ENCODE data around the gene PFN3. TPM values are rescaled to one million over a fixed set of nuclear protein-coding genes. Genes with fewer than 3 reads are reported as not detected.

Gene PFN3
- total and polyA plus RNA-seq, 2 of the 4 experiments (the other 2 are of a cell fraction): not detected

- CTCF ChIA-PET: no interaction called here
- no peak overlapping the region for H2AFZ ChIP-seq (replicated peaks; ENCODE audit: low read length, poor library complexity)
- H3K4ac ChIP-seq (ENCODE audit: low read depth, low read length): no peak overlapping the region
- no peak overlapping the region for H2AK9ac ChIP-seq (replicated peaks; ENCODE audit: low read depth, low read length, poor library complexity)
- no peak overlapping the region for H3K14ac ChIP-seq (replicated peaks; ENCODE audit: low read depth, low read length)
- H2BK20ac ChIP-seq (ENCODE audit: low read depth, low read length): no peak overlapping the region
- no peak overlapping the region for H3K18ac ChIP-seq (ENCODE audit: low read depth, low read length)
- H4K8ac ChIP-seq (ENCODE audit: low read depth in 2 of 2, low read length in 2 of 2): no peak overlapping the region
- no peak overlapping the region for H3K23ac ChIP-seq (ENCODE audit: low read depth, low read length)
- H4K91ac ChIP-seq (ENCODE audit: insufficient read depth, low read depth, low read length): no peak overlapping the region
- H3K27ac ChIP-seq (ENCODE audit: insufficient read depth, low read length): no peak overlapping the region
- H3K79me1 ChIP-seq (ENCODE audit: low read depth in 1 of 2, low read length in 2 of 2): no peaks in the 10 kb centered on the region
- H3K36me3 ChIP-seq (ENCODE audit: control insufficient read depth, insufficient read depth, low read length): no peaks in the 10 kb centered on the region
- no peak overlapping the region for H2BK5ac ChIP-seq (ENCODE audit: low read depth, low read length, poor library complexity, severe bottlenecking)
- H3K9me3 ChIP-seq (ENCODE audit: control insufficient read depth, insufficient read depth, low read length): no peaks in the 10 kb centered on the region
- H2BK120ac ChIP-seq (ENCODE audit: low read depth, low read length): no peak overlapping the region
- dilution Hi-C loops (cut with HindIII; ENCODE audit: low sequenced_read_pairs, unreplicated experiment): no loop called here
- no peak overlapping the region for H3K9ac ChIP-seq (ENCODE audit: low read depth, low read length)
- no peaks in the 10 kb centered on the region; the same call in none of the 2 replicates for H4K20me1 ChIP-seq (ENCODE audit: insufficient read depth, low read length)
- 40% methylated on average over 1 of the region's 5 CpGs; no CpG with 5 or more reads in 1 of the 2 experiments for WGBS, 2 experiments (ENCODE audit: extremely low coverage in 2 of 2, insufficient read length in 1 of 2)
- BruUV-seq (replicated peaks): no TSS peak
- H4K5ac ChIP-seq (ENCODE audit: low read depth, low read length): no peak overlapping the region
- H3K27me3 ChIP-seq (ENCODE audit: control insufficient read depth, insufficient read depth, low read length): peaks cover 5% of the 10 kb centered on the region; the same call in 1 of the 2 replicates
- POLR2A ChIA-PET (ENCODE audit: unreplicated experiment): no interaction called here
- no peak for DNase-seq
- H3K4me2 ChIP-seq (ENCODE audit: low read depth, low read length): no peak overlapping the region
- no peak overlapping the region for H3K56ac ChIP-seq (ENCODE audit: extremely low read depth, insufficient read depth, low read length)
- no peak for ATAC-seq (ENCODE audit: low read depth)
- TF ChIP-seq FOS (IDR thresholded peaks at IDR 0.05; ENCODE audit: low read depth, low read length) (no peak), BHLHE40 (IDR thresholded peaks at IDR 0.05; ENCODE audit: low read depth, low read length) (no peak), MAZ (IDR thresholded peaks at IDR 0.05; ENCODE audit: borderline replicate concordance, low read depth, low read length) (no peak), MXI1 (IDR thresholded peaks at IDR 0.05; ENCODE audit: borderline replicate concordance, low read depth, low read length) (no peak), USF2 (IDR thresholded peaks at IDR 0.05; ENCODE audit: low read depth, low read length) (no peak), RAD21 (IDR thresholded peaks at IDR 0.05; ENCODE audit: low read length) (no peak), CHD1 (IDR thresholded peaks at IDR 0.05; ENCODE audit: low read depth, low read length) (no peak), RCOR1 (IDR thresholded peaks at IDR 0.05; ENCODE audit: insufficient replicate concordance, low read length) (no peak), NFE2L2 (IDR thresholded peaks at IDR 0.05; ENCODE audit: low read depth, low read length) (no peak), RFX5 (IDR thresholded peaks at IDR 0.05; ENCODE audit: low read depth, low read length) (no peak), CEBPB (IDR thresholded peaks at IDR 0.05; ENCODE audit: low read depth, low read length) (no peak), ELK1 (IDR thresholded peaks at IDR 0.05; ENCODE audit: borderline replicate concordance, low read depth, low read length) (no peak), MAFK (IDR thresholded peaks at IDR 0.05; ENCODE audit: low read depth, low read length) (no peak), POLR2A (IDR thresholded peaks at IDR 0.05; ENCODE audit: low read depth, low read length) (no peak)
- H2BK15ac ChIP-seq (ENCODE audit: low read depth, low read length): no peak overlapping the region
- intact Hi-C loops (cut with micrococcal nuclease): no loop called here
- no peak overlapping the region for H3K4me3 ChIP-seq (ENCODE audit: insufficient read depth, low read depth, low read length)
- peaks cover 4% of the 10 kb centered on the region; the same call in 1 of the 2 replicates for H3K4me1 ChIP-seq (ENCODE audit: control insufficient read depth, insufficient read depth, low read length)
- H2AK5ac ChIP-seq (ENCODE audit: low read depth, low read length): no peak overlapping the region
- in situ Hi-C loops (cut with MboI; ENCODE audit: low sequenced_read_pairs): no loop called here
- H3K9me1 ChIP-seq (ENCODE audit: insufficient read depth, low read length): peaks cover 5% of the 10 kb centered on the region; the same call in 1 of the 2 replicates
These were observed 26.2 kb downstream of the PFN3 start for GRCh38 chr5:177374211-177374610.

Data from IMR-90 (cell line).